Glomerular visceral epithelial cell (primary cell): ENCODE results near the gene RNFT2.
"Not testable (repeated sequence)": the region's sequence is repeated elsewhere in the genome, so short reads cannot be mapped to it uniquely, and the experiment has no call there.

Experiments used
- DNase-seq: peaks from one replicate; pipeline ENCODE4 v3.0.0-alpha.2; 2016; ENCODE audit errors: extremely low spot score

The RNFT2 gene

DNA sequence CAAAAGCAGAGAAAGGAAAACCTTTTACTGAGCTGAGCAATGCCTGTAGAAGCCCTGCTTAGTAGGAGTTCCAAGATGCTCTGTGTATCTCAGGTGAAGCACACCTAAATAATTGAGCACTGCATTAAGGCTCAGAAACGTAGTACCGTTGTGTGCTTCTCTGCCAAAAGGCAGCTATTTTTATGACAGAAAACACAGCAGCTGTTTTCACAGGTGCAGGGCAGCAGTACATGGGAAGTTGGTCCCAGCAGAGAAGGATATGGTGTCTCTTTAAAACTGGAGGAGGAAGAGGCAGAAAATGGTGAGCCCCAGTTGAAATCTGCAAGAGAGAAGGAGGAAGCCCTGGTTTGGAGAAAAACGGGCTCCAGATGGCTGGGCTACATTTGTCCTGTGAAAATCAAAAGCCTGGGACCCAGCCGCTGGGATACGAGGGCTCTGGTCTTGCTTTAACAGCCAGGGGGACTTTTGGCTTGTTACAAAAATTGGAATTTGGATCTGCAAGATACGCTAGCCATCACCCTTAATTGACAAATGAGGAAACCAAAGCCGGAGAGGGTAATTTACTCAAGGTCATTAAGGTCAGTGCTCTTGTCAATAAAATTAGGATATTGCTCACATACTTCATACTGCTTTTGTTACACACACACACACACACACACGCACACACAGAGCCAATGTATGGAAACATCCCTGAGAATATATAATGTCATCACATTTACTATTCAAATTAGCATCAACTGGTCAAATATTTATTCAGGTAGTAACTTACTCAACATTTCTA is 27.6 kb upstream of the RNFT2 start:
- DNase-seq, result no peak

DNA sequence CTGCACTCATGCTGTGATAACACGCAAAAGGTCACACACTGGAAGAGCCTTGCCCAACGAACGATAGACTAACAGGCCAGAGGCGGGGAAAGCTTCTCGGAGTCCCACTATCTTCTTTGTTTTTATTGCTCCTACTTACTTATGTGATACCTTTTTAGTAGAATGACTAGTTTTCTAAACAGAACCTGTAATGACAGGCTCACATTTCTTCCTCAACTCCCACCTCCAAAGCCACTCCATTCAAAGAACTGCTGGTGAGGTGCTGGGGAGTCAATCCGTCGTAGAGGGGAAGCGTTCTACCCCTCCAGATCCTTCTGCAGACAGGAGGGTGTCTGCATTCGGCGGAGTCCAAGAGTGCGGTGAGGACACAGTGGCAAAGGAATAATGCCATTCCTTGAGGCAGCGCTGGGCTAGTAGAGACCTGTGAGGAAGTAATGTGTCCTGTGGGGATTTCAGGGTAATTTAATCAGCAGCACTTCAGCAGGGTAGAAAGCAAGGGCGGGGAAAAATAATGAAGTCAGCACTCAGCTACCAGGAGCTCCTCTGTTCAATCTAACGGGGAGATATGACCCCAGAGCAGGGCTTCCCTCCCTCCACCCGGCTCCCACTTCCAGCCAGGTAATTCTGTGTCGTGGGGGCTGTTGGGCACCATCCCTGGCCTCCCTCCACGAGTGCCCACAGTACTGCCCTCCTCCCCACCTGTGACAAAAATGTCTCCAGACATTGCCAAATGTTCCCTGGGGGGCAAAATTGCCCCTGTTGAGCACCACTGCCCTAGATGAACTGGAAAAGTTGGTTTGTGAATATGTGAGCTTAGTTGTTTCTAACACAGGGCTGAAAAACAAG is 25.4 kb upstream of the RNFT2 start:
- DNase-seq, result no peak

DNA sequence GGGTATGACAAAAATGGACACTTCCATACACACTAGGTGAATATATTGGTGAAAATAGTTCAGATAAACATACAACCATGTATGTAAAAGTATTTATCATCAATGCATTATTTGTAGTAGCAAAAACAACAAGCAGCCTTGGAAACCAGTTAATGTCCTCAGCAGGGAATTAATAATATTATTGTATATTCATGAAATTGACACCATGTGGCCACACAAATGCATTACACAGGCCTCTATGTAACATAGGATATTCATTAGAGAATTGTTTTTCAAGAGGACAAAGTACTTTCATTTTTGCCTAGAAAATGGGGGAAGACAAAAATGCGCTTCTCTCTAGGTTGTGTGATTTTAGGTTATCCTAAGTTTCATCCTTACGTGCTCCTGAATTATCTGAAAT is 24.6 kb upstream of the RNFT2 start:
- DNase-seq, result no peak

DNA sequence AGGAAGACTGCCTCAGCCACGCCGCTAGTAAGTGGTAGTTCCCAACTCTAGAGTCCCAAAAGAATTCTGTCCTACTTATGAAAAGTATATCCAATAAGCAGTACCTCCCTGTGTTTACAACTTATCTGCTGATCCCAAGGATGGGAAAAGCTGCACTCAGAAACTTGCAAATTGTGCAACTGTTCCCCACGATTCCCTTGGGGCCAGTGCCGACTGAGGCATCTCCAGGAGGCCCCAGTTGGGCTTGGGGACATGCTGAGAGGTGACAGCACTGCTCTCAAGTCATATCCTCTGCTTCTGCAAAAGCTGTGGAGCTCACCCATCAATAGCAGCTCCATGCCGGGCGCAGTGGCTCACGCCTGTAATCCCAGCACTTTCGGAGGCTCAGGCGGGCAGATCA is 23.9 kb upstream of the RNFT2 start:
- no peak for DNase-seq

DNA sequence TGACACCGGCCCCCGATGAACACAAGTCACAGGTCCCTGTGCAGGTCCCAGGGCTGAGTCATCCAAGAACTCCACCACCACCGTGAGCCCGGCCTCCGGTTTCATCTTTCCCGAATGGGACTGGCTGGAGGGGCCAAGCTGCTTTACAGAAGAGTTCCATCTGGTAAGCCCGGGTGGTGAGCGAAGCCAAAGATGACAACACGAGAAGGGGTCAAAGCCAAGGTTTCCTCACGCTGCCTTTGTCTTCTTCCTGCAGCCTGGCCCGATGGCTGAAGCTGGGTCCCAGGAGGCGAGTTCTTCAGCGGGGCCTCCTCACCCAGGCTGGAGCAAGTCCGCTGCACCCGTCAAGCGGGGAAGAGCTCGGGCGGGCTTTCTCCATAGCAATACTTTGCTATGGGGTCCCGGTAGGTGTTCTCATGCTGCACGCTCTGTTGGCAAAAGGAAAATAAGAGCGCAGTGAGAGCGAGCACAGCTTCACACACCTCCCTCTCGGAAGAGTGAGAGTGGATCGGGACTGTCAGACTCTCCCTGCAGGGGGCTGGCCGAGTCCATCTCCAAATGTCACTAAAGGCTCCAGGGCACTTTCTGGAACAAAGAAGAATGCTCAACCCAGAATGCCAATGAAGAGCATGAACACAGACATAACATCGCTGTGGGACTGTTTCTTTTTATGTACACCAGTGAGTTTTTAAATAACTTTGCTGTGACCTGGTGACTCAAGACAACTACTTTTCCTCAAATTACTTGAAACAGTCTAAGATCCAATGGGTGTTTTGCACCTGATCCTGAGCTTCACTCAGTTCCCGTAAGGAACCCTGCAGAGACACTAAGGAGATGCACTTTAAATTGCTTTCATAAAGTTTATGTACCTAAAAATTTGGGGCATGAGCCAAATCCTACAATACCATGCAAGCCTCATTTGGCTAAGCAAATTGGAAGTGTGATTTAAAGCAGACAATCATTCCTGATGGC is 20.4 kb upstream of the RNFT2 start:
- no peak for DNase-seq

DNA sequence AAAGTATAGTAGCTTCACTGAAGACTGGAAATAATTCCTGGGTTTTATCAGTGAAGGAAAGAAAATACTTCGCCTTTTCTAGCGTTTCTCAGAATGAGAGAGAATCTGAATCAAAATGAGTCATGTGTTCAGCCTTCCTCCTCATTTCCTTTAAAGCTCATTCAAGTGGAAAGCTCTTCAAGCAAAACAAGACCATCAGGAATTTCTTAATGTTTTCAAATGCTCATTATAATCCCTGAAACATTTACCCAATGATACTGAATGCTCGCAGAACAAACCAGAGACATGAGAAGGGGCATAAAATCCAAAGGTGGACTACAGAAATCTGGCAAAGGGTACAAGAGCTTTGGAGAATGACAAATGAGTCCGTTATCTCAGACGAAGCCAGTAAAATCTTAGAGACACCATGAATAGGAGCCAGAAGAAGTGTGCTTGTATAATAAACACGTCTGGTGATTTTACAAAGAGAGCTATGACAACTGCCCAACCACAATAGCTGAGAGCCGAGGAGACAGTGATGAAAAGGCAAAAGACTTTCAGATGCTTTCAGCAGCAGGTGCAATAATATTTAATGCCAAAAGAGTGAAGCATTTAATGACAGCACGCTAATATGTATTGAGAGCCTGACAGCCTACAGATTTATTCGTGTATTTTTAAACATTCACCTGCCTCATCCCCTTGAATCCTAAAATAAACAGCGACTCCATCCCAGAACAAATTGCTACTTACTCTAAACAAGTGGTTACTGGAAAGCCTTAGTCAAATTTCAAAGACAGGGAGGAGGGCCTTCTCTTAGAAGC is 19.3 kb upstream of the RNFT2 start:
- peak; percentile 28 for DNase-seq

DNA sequence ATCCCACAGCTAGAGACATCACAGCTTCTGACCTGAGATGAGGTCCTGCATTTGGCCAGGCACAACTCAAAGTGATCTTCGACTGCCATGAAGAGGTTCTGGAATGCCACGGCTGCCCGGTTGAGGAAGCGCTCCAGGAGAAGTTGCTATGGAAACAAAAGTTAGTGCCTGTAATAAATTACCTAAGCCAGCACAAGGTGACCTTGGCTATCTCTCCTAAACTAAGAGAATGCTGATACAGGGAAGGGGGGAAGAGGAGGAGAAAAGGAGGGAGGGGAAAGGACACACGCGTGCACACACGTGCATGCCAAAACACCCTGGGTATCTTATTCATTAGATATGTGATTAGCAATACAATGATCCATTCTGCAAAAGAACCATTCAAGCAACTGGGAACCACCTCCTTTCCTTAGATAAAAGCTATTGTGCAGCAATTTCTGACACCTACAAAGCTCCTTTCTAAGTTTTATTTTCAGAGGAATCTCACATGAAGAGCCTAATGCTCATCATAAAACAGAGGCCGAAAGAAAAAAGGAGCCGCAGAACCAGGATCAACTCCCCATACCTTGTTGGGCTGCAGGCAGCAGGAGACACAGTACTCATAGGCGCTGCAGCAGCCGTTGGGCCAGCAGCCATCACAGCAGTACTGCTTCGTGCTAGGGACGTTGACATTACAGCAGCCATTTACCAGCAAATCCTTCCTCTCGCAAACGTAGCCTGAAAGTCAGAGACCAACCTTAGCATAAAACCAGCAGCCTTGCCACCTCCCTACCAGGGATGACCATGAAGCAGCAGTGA is 18.2 kb upstream of the RNFT2 start:
- no peak for DNase-seq

DNA sequence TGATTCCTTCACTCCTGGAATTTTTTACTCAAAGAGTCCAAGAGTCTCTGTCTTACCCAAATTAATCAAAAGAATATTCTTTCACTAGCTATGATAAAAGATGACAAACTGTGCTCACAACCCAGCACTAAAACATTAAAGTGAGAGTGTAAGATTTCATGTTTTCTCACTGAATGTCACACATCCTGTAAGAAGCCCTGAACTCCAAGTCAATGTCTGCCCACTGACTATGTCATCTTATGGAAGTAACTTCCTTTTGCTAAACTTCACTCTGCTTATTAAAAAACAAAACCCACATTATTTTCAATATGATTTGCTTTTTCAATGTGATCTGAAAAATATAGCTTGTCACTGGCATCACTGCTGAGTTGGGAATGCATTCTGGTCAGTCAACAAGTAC is 15.9 kb upstream of the RNFT2 start:
- no peak for DNase-seq

DNA sequence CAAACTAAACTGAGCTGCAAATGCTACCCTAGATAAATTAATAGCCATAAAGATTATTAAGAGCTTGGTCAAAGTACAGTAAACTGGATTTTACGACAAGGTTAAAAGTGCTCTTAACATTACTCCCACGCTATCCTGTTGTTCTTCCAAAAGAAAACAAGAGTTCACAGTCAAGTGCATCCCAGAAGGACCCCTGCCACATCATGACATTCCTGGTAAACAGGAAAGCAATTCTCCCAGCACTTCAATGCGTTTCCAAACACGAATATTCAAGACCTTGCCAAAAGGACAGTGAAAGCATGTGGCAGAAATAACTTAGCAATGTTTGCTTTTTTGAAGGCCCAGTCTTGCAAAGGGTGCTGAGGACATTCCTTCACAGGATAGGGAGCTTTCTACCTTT is 11.4 kb upstream of the RNFT2 start:
- DNase-seq, result no peak

DNA sequence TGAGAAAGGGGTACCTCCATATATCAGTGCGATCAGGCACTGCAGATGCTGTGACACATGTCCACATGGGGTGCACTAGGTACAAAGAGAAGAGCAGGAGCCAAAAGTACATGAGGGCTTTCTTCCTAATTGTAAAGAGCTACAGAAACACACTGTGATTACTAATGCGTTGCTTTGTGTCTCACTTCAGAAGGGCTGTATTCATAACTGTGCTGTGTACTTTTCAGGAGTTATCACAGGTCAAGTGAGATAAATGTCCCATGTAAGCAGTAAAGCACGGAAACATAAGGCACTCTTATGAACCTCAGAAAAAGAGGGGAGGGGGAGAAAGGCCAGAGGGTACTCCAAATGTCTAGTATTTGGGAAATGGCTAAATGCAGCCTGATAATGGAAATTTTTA is 10.9 kb upstream of the RNFT2 start:
- no peak for DNase-seq

DNA sequence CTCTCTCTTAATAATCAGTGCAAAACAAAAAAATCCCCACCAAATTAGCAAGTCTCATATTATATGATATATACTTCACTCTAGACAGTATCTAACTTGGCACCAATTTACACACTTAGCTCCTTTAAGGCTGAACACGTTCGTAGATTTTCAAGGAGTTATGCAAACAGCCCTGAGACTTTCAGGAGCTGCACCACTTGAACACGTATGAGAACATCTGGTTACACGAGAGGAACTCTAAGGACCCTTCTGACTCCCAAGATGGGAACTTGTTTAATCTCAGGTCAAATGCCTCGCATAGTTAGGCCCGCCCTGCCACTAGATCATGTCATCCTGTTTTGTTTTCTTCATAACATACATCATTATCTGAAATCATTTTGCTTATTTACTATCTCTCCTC is 10.2 kb upstream of the RNFT2 start:
- DNase-seq, result no peak

DNA sequence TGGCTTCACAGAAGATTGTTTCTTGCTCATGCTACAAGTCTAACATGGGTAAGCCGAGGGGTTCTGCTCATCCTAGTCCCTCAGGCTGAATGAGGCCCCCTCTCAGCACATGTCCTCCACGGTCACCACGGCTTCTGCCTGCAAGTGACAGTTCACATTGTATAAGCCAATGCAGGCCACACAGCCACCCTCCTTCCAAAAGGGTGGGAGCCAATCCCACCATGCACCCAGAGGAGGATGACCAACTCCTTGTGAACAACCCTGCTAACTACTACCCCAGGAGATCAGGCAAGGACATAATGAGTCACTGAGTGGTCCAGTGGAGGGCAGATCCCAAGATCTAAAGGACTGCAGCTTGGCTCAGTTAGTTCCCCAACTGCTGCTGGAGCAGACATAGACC is 6.3 kb upstream of the RNFT2 start:
- no peak for DNase-seq

DNA sequence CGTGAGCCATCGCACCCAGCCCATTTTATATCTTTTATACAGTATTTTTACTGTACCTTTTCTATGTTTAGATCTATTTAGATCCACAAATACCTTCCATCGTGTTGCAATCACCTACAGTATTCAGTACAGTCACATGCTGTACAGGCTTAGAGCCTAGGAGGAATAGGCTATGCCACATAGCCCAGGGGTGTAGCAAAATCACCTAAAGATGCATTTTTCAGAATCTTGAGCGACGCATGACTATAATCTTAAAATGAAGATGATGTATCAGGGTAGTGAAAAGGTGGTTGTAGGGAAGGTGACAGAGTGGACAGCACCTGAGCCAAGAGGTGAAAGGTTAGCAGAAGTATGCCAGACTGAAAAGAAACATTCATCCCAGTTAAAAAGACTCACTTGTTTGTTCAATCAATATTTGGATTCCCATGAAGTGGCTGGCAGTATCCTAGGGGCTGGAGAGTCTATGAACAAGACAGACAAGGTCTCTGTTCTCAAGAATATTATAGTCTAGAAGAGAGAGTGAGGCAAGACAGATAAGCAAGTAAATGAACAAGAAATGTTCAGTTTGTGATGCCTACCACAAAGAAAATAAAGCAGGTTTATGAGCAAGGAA is 3.9 kb upstream of the RNFT2 start:
- no peak for DNase-seq

DNA sequence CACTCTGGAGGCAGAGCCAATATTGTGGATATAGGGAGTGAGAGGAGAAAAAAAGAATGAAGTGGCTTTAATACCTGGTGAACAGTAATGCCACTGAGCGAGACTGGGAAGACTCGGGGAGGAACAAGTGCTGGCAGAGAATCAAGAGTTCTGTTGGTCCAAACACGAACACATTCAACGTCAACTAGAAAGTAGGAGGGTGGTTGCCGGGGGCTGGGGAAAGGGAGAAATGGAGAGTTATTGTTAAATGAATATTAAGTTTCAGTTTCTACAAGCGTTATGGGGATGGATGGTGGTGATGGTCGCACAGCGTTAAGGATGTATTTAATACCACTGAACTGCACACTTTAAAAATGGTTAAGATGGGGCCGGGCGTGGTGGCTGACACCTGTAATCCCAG is 3.0 kb upstream of the RNFT2 start:
- DNase-seq, result no peak

DNA sequence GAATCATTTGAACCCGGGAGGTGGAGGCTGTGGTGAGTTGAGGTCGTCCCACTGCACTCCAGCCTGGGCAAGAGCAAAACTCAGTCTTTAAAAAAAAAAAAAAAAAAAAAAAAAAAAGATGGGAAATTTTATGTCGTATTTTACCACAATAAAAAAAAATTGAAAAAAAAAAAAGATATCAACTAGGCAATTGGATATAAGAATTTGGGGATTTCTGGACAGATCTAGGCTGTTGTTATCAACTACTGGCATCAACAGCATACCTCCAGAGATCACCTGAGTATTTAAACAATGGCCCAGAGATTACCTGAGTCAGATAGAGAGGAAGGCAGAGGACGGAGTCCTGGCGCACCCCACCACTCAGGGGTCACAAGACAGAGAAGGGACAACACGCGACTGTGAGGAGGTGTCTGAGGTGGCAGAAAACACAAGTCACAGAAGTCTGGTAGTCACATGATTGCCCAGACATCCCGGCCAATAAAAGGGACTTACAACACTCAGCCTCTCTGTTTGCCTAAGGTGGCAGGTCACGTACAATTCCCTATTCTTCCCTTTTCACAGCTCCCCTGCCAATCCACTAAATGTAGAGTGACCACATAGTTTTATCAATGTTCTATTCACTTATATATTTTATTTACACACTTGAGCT is 2.0 kb upstream of the RNFT2 start:
- no peak for DNase-seq

DNA sequence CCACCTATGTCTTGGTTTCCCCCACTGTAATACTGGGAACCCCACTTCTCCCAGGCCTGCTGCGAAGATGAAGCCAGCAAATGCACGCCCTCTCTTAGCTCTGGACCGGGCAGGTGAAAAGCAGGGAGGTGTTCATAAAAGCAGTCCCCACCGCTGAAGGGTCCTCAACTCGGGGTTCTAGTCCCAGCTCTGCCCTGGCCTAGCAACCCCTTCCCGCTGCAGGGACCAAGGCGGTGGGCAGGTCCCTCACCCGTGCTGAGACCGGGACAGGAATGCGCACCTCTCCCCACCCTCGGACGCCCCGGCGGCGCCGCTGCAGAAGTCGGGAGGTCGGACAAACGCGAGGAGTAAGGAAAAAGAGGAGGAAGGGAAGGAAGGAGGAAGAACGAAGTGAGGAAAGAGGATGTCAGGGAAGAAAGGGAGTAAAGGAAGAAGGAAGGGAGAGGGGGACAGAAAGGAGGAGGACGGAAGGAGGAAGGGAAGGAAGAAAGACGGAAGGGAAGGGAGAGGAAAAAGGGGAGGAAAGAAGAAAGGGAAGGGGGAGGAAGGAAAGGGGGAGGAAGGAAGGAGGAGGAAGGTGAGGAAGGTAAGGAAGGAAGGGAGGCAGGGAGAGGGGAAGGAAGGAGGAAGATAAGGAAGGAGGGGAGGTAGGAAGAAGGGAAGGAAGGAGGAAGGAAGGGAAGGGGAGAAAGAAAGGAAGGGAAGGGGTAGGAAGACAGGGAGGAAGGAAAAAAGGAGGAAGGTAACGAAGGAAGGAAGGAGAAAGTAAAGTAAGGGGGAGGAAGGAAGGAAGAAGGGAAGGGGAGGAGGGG is 947 bp upstream of the RNFT2 start:
- DNase-seq, result peak; percentile 16

DNA sequence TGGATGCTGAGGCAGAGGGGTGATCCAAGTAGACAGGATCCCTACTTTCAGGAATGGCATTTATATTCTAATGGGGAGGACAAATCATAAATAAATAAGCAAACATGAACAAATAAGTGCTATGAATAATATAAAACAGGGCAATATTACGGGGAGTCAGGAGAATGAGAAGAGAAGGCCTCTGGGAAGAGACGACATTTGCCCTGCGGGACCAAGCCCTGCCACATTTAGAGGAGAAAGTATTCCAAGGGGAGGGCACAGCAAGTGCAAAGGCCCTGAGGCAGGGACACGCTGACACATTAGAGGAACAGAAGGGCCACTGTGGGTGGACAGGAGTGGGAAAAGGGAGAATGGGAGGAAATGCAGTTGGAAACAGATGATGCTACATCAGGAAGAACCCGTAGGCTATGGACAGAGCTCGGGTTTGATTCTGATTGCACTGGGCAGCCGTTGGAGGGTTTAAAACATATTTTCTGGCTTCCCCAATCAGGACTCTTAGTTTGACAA is 1.3 kb downstream of the RNFT2 start:
- DNase-seq, result no peak

DNA sequence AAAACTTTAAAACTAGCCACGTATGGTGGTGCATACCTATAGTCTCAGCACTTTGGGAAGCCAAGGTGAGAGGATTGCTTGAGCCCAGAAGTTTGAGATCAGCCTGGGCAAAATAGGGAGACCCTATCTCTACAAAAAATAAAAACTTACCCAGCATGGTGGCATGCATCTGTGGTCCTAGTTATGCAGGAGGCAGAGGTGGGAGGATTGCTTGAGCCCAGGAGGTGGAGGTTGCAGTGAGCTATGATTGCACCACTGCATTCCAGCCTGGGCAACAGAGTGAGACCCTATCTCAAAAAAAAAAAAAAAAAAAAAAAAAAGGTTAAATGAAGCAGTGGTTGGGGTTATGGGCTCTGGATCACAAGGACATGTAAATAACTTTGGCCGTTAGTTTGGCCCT is 4.7 kb downstream of the RNFT2 start:
- DNase-seq, result not testable (repeated sequence)
